ENCODE data around the gene SCFD1.
"Not testable (repeated sequence)": the region's sequence is repeated elsewhere in the genome, so short reads cannot be mapped to it uniquely, and the experiment has no call there.

SCFD1 gene

GRCh38 chr14:30680036-30680435 lies 57.9 kb downstream of the SCFD1 start:
- Histone ChIP-seq H3K9me3 (no peaks in the 10 kb centered on the region), H3K27ac (no peak overlapping the region), H3K4me3 (ENCODE audit: low read depth in 1 of 2, low read length in 1 of 2) (no peak overlapping the region), H3K36me3 (peaks cover 59% of the 10 kb centered on the region), H3K27me3 (no peaks in the 10 kb centered on the region), H3K4me1 (ENCODE audit: control insufficient read depth in 1 of 2, insufficient read depth in 1 of 2, low read depth in 1 of 2, low read length in 1 of 2) (no peaks in the 10 kb centered on the region)
- no peak for TF ChIP-seq CTCF (IDR thresholded peaks at IDR 0.05)

- peaks cover 52% of the 10 kb centered on the region for H3K36me3 ChIP-seq
- not testable (repeated sequence) for H3K9me3 ChIP-seq; H3K27me3 ChIP-seq; H3K4me3 ChIP-seq (ENCODE audit: low read depth in 1 of 2, low read length in 1 of 2); H3K4me1 ChIP-seq (ENCODE audit: control insufficient read depth in 1 of 2, insufficient read depth in 1 of 2, low read depth in 1 of 2, low read length in 1 of 2); H3K27ac ChIP-seq
These were observed 58.7 kb downstream of the SCFD1 start for GRCh38 chr14:30680776-30681175.

GRCh38 chr14:30681752-30682355 lies 59.7 kb downstream of the SCFD1 start:
- H3K36me3 ChIP-seq: peaks cover 41% of the 10 kb centered on the region
- no peaks in the 10 kb centered on the region for H3K27me3 ChIP-seq
- no peak overlapping the region for H3K27ac ChIP-seq
- H3K4me1 ChIP-seq (ENCODE audit: control insufficient read depth in 1 of 2, insufficient read depth in 1 of 2, low read depth in 1 of 2, low read length in 1 of 2): no peaks in the 10 kb centered on the region
- H3K9me3 ChIP-seq: no peaks in the 10 kb centered on the region
- no peak overlapping the region for H3K4me3 ChIP-seq (ENCODE audit: low read depth in 1 of 2, low read length in 1 of 2)
- TF ChIP-seq CTCF (IDR thresholded peaks at IDR 0.05): no peak

- H3K27me3 ChIP-seq; H3K4me1 ChIP-seq (ENCODE audit: control insufficient read depth in 1 of 2, insufficient read depth in 1 of 2, low read depth in 1 of 2, low read length in 1 of 2); H3K27ac ChIP-seq; H3K4me3 ChIP-seq (ENCODE audit: low read depth in 1 of 2, low read length in 1 of 2); H3K9me3 ChIP-seq: not testable (repeated sequence)
- peaks cover 18% of the 10 kb centered on the region for H3K36me3 ChIP-seq
These were observed 68.6 kb downstream of the SCFD1 start for GRCh38 chr14:30690487-30691355.

- H3K27me3 ChIP-seq: no peaks in the 10 kb centered on the region
- no peak overlapping the region for H3K27ac ChIP-seq
- H3K4me3 ChIP-seq (ENCODE audit: low read depth in 1 of 2, low read length in 1 of 2): no peak overlapping the region
- peaks cover 26% of the 10 kb centered on the region for H3K36me3 ChIP-seq
- TF ChIP-seq CTCF (IDR thresholded peaks at IDR 0.05): no peak
- no peaks in the 10 kb centered on the region for H3K4me1 ChIP-seq (ENCODE audit: control insufficient read depth in 1 of 2, insufficient read depth in 1 of 2, low read depth in 1 of 2, low read length in 1 of 2)
- H3K9me3 ChIP-seq: no peaks in the 10 kb centered on the region
These were observed 69.8 kb downstream of the SCFD1 start for GRCh38 chr14:30691751-30692398.

GRCh38 chr14:30692669-30693068 lies 70.5 kb downstream of the SCFD1 start:
- H3K36me3 ChIP-seq: peaks cover 34% of the 10 kb centered on the region
- H3K27me3 ChIP-seq: no peaks in the 10 kb centered on the region
- no peaks in the 10 kb centered on the region for H3K9me3 ChIP-seq
- H3K4me1 ChIP-seq (ENCODE audit: control insufficient read depth in 1 of 2, insufficient read depth in 1 of 2, low read depth in 1 of 2, low read length in 1 of 2): no peaks in the 10 kb centered on the region
- H3K27ac ChIP-seq: no peak overlapping the region
- no peak for TF ChIP-seq CTCF (IDR thresholded peaks at IDR 0.05)
- H3K4me3 ChIP-seq (ENCODE audit: low read depth in 1 of 2, low read length in 1 of 2): no peak overlapping the region

Measured in neutrophil (primary cell).